Colonic mucosa (tissue), 4 donors: ENCODE measurements around the gene EPGN. TPM values are rescaled to one million over a fixed set of nuclear protein-coding genes. Genes with fewer than 3 reads are reported as not detected.

Experiments used
- DNase-seq: peaks from one replicate; pipeline ENCODE4 v3.0.0-alpha.2; 2020
- H3K27ac ChIP-seq: fragments of 200-600 bp; one replicate; pipeline ENCODE4 v1.8.0; 2021
- H3K27me3 ChIP-seq: fragments of 200-600 bp; one replicate; pipeline ENCODE4 v1.8.0; 2021
- H3K36me3 ChIP-seq: fragments of 200-600 bp; one replicate; pipeline ENCODE4 v1.8.0; 2021
- H3K4me1 ChIP-seq: fragments of 200-600 bp; one replicate; pipeline ENCODE4 v1.8.0; 2021; ENCODE audit warnings: mild to moderate bottlenecking
- H3K4me3 ChIP-seq: fragments of 200-600 bp; one replicate; pipeline ENCODE4 v1.8.0; 2021
- H3K9ac ChIP-seq, 2 donors: one replicate each; pipeline ENCODE4 v1.7.0; 2013; ENCODE audit warnings: control low read depth in 2 of 2, low read depth in 2 of 2, low read length in 2 of 2
- H3K9me3 ChIP-seq: fragments of 200-600 bp; one replicate; pipeline ENCODE4 v1.8.0; 2021
- CTCF ChIP-seq: fragments of 200-600 bp; IDR thresholded peaks from one replicate; pipeline ENCODE4 v1.8.0; 2022; ENCODE audit warnings: antibody characterized with exemption, mild to moderate bottlenecking
- intact Hi-C: fragments of 100-400 bp; cut with DNase I; formaldehyde crosslinking; loops from one replicate; pipeline ENCODE4 v1.14.1; 2022
- total RNA-seq, 2 donors: library from RNA; stranded (reverse); fragmentation: NEBNext Ultra II Directional in 1 of 2; extraction: Animal tissue kit (Norgen Biotek cat#: 25700) in 1 of 2; gene quantifications; one replicate each; pipeline ENCODE4 v1.2.1, GENCODE V29; 2021
- donor health status: healthy.
- donor health status: DM: no; HTN: no; CAD: no.
- donor health status: DM: no; HTN: no; CAD: no.

Gene EPGN
- total RNA-seq, 2 donors from 2014 or later = not detected

DNA sequence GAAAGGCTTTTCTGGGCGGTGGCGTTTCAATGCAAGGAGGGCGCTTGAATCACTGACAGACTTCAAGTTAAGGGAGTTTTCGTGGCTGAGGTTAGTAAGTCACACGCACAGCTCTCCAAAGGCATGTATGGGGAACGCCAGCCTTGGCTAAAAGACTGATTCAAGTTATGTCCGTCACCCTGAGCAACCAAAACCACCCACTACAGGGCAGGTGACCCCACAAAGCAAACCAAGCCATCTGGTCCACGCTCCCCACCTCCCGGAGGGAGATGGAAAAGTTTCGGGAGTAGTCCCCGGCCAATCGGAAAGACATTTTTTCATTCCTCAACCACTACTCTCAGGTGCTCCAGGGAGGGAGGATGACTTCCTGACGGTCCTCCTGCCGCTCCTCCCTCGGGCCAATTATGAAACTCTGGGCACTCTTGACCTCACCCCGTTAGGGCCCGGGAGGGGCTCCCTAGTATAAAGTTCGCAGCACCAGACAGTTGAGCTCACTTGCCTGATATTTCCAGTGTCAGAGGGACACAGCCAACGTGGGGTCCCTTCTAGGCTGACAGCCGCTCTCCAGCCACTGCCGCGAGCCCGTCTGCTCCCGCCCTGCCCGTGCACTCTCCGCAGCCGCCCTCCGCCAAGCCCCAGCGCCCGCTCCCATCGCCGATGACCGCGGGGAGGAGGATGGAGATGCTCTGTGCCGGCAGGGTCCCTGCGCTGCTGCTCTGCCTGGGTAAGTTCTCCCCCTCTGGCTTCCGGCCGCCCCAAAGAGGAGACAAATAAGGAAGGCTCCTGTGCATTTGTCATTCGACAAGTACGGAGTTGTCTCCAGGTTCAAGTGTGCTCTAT is 56.6 kb downstream of the EPGN start, which contains the start of gene EREG:
Gene EREG, plus strand, starts transcription at position 494 of the 840 bp plus-strand sequence. Its CDS starts 164 bp downstream, at position 658.
- Histone ChIP-seq H3K9ac (peak within 1 kb of the TSS; percentile 40 to 70), H3K9me3 (no peaks in the 10 kb centered on the region), H3K36me3 (no peaks in the 10 kb centered on the region), H3K4me1 (no peaks in the 10 kb centered on the region), H3K27ac (no peak within 1 kb of the TSS), H3K4me3 (peak within 1 kb of the TSS; percentile 41), H3K27me3 (no peaks in the 10 kb centered on the region)
- DNase-seq = peak; percentile 42
- intact Hi-C loops = no loop called here
- no peak for TF ChIP-seq CTCF

GRCh38 chr4:74365761-74366160 is 57.5 kb downstream of the EPGN start:
- H3K9ac ChIP-seq = peak overlapping the region in 1 of 2 donors; percentile 70
- intact Hi-C loops = no loop called here
- TF ChIP-seq CTCF = no peak
- H3K27me3 ChIP-seq = no peaks in the 10 kb centered on the region
- H3K4me1 ChIP-seq = no peaks in the 10 kb centered on the region
- no peaks in the 10 kb centered on the region for H3K36me3 ChIP-seq
- H3K4me3 ChIP-seq = peak overlapping the region; percentile 41
- no peak overlapping the region for H3K27ac ChIP-seq
- peak; percentile 73 for DNase-seq
- no peaks in the 10 kb centered on the region for H3K9me3 ChIP-seq

Other genes starting within 250 kb of the EPGN start
- 1 to 10 TPM; 7.5 TPM for gene CXCL2, start 209.3 kb upstream of the EPGN start, total RNA-seq
- 10 to 100 TPM in 1 of 2 donors, 1 to 10 TPM in 1; 9.5 to 12.6 TPM for gene MTHFD2L, start 150.4 kb upstream of the EPGN start, total RNA-seq
- gene EREG, start 56.7 kb downstream of the EPGN start, total RNA-seq = 1 to 10 TPM; 2.4 to 3.5 TPM
- gene AREG, start 136.7 kb downstream of the EPGN start, total RNA-seq = 10 to 100 TPM; 13.4 to 21.7 TPM